OCI-LY7 (cell line): Measurements from ENCODE around the gene PLCB1. TPM values are rescaled to one million over a fixed set of nuclear protein-coding genes. Genes with fewer than 3 reads are reported as not detected.

Experiments used
- BruUV-seq: library from RNA; stranded (reverse); fragments of 400-500 nt; replicated peaks from 2 replicates; lab custom pipeline; 2021; lab: Mats Ljungman, UMichigan
- CTCF ChIA-PET: fragments of 300-600 bp; sonication (Branson Sonifier 250); formaldehyde crosslinking; loops from one replicate; lab custom pipeline; 2022; ENCODE audit warnings: antibody characterized with exemption; ENCODE audit not compliant: unreplicated experiment; lab: Charles Lee
- POLR2A ChIA-PET: fragments of 300-600 bp; sonication (Branson Sonifier 250); formaldehyde crosslinking; loops from one replicate; lab custom pipeline; 2022; ENCODE audit warnings: antibody characterized with exemption; lab: Charles Lee
- DNase-seq: peaks from one replicate; pipeline ENCODE4 v3.0.0-alpha.2; 2015; ENCODE audit warnings: low spot score
- H2AFZ ChIP-seq: fragments of 200-600 bp; sonication (generic), shearing (Covaris generic); 2 replicates; pipeline ENCODE4 v1.6.1; 2014; ENCODE audit warnings: mild to moderate bottlenecking, antibody characterized with exemption, low read length, moderate library complexity
- H3K27ac ChIP-seq: fragments of 200-600 bp; sonication (generic); 2 replicates; pipeline ENCODE4 v1.5.1; 2014; ENCODE audit warnings: mixed run types, low read depth, mild to moderate bottlenecking, moderate library complexity, low read length, inconsistent platforms; ENCODE audit not compliant: poor library complexity, severe bottlenecking
- H3K36me3 ChIP-seq: fragments of 200-600 bp; sonication (generic); 2 replicates; pipeline ENCODE4 v1.6.1; 2014; ENCODE audit warnings: mild to moderate bottlenecking, antibody characterized with exemption, low read length, moderate library complexity, mixed read lengths; ENCODE audit not compliant: insufficient read depth
- H3K4me1 ChIP-seq: fragments of 200-600 bp; sonication (generic); 2 replicates; pipeline ENCODE4 v1.5.1; 2014; ENCODE audit warnings: mild to moderate bottlenecking, low read length; ENCODE audit not compliant: insufficient read depth, poor library complexity, severe bottlenecking
- H3K4me2 ChIP-seq: fragments of 200-600 bp; sonication (generic); 2 replicates; pipeline ENCODE4 v1.6.1; 2014; ENCODE audit warnings: mild to moderate bottlenecking, low read length
- H3K4me3 ChIP-seq: fragments of 200-600 bp; sonication (generic); 2 replicates; pipeline ENCODE4 v1.5.1; 2014; ENCODE audit warnings: mild to moderate bottlenecking, low read depth, low read length; ENCODE audit not compliant: poor library complexity, severe bottlenecking
- H3K79me2 ChIP-seq: fragments of 200-600 bp; sonication (generic); 2 replicates; pipeline ENCODE4 v1.6.1; 2016; ENCODE audit warnings: low read depth, mild to moderate bottlenecking, low read length, moderate library complexity, mixed read lengths; ENCODE audit not compliant: insufficient read depth
- H3K9me2 ChIP-seq: fragments of 200-600 bp; sonication (generic); 2 replicates; pipeline ENCODE4 v1.6.1; 2016; ENCODE audit warnings: mild to moderate bottlenecking, low read length, mixed read lengths; ENCODE audit not compliant: insufficient read depth
- H3K9me3 ChIP-seq: fragments of 200-600 bp; sonication (generic); 2 replicates; pipeline ENCODE4 v1.6.1; 2014; ENCODE audit warnings: mild to moderate bottlenecking, mixed run types, low read length, mixed read lengths
- H4K20me1 ChIP-seq: fragments of 200-600 bp; sonication (generic); 2 replicates; pipeline ENCODE4 v1.6.1; 2014; ENCODE audit warnings: mild to moderate bottlenecking, antibody characterized with exemption, low read length, moderate library complexity, mixed read lengths; ENCODE audit not compliant: insufficient read depth
- CTCF ChIP-seq: fragments of 200-600 bp; sonication (generic); conservative IDR thresholded peaks from 2 replicates; pipeline ENCODE4 v1.5.1; 2014; ENCODE audit warnings: mild to moderate bottlenecking, antibody characterized with exemption, low read length, moderate library complexity, mixed read lengths
- EZH2phosphoT487 ChIP-seq: fragments of 200-600 bp; sonication (generic); IDR thresholded peaks from 2 replicates; pipeline ENCODE4 v1.6.1; 2018; ENCODE audit warnings: low read depth, borderline replicate concordance, mild to moderate bottlenecking, mixed run types, antibody characterized with exemption, low read length, moderate library complexity, mixed read lengths
- intact Hi-C: fragments of 100-400 bp; cut with micrococcal nuclease; formaldehyde crosslinking; loops from one replicate; pipeline ENCODE4 v1.10.0; 2022; ENCODE audit not compliant: unreplicated experiment
- total RNA-seq, 2 experiments: library from RNA; depleted of rRNA in 1 of 2; stranded (reverse); fragments of >200 nt in 1 of 2; shearing (Covaris generic) in 1 of 2; gene quantifications; 2 replicates each; pipeline ENCODE4 v1.2.3, GENCODE V29; 2014 to 2022

PLCB1 gene
- total RNA-seq, 2 experiments from 2014 or later: 14.6 to 30.5 TPM

- TF ChIP-seq EZH2phosphoT487: no peak
- no peak for TF ChIP-seq CTCF
- ChIA-PET POLR2A (no interaction called here), CTCF (no interaction called here)
- Histone ChIP-seq H2AFZ (no peak overlapping the region), H3K79me2 (no peaks in the 10 kb centered on the region), H3K4me3 (no peak overlapping the region), H3K36me3 (no peaks in the 10 kb centered on the region), H3K4me1 (no peaks in the 10 kb centered on the region), H4K20me1 (no peaks in the 10 kb centered on the region), H3K9me3 (no peaks in the 10 kb centered on the region), H3K4me2 (peak overlapping the region; percentile 22; the same call in 1 of the 2 replicates), H3K27ac (no peak overlapping the region), H3K9me2 (no peaks in the 10 kb centered on the region)
- no TSS peak for BruUV-seq
- intact Hi-C loops: no loop called here
- DNase-seq: no peak
Measured at GRCh38 chr20:8213831-8214587, 81.9 kb downstream of the PLCB1 start.

GRCh38 chr20:8215361-8215781, 83.3 kb downstream of the PLCB1 start:
- no peaks in the 10 kb centered on the region for H3K79me2 ChIP-seq
- H4K20me1 ChIP-seq: no peaks in the 10 kb centered on the region
- H2AFZ ChIP-seq: no peak overlapping the region
- no peaks in the 10 kb centered on the region for H3K9me2 ChIP-seq
- POLR2A ChIA-PET: no interaction called here
- no TSS peak for BruUV-seq
- no peaks in the 10 kb centered on the region for H3K36me3 ChIP-seq
- no peaks in the 10 kb centered on the region for H3K4me1 ChIP-seq
- H3K4me2 ChIP-seq: no peak overlapping the region
- TF ChIP-seq CTCF: no peak
- TF ChIP-seq EZH2phosphoT487: no peak
- no peaks in the 10 kb centered on the region for H3K9me3 ChIP-seq
- H3K4me3 ChIP-seq: no peak overlapping the region
- DNase-seq: no peak
- intact Hi-C loops: no loop called here
- CTCF ChIA-PET: no interaction called here
- H3K27ac ChIP-seq: no peak overlapping the region
